HG03039 (cell line): ENCODE results near the gene OR2T35.
"Not testable (repeated sequence)": the region's sequence is repeated elsewhere in the genome, so short reads cannot be mapped to it uniquely, and the experiment has no call there.

Source experiments
- ATAC-seq: cut with Tn5 transposase; IDR thresholded peaks from one replicate; pipeline ENCODE4 v1.9.1; 2021; ENCODE audit warnings: mild to moderate bottlenecking, moderate library complexity; ENCODE audit not compliant: unreplicated experiment

OR2T35 gene, protein sequence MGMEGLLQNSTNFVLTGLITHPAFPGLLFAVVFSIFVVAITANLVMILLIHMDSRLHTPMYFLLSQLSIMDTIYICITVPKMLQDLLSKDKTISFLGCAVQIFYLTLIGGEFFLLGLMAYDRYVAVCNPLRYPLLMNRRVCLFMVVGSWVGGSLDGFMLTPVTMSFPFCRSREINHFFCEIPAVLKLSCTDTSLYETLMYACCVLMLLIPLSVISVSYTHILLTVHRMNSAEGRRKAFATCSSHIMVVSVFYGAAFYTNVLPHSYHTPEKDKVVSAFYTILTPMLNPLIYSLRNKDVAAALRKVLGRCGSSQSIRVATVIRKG

DNA sequence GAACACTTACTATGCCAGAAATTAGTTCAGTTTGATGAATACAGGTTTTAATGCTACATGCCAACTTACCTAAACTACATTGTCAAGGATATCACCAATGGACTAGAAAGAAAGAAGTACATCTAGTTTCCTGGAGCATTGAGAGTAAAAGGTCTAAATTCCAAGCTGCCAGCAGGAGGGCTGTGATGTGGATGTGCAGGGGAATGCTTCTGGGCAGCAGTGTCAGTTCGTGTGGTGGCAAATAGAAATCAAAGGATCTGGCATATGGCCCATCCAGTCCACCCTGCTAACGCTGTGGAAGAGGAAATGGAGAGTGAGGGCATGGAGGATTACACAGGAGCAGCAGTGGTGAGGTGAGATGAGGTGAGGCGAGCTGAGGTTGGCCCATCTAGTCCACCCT lies at the start of gene OR2T35:
Gene OR2T35, minus strand, starts transcription at position 101 of the 400 bp plus-strand sequence. CDS start 6,020 bp downstream, outside the sequence.
- ATAC-seq = not testable (repeated sequence)

DNA sequence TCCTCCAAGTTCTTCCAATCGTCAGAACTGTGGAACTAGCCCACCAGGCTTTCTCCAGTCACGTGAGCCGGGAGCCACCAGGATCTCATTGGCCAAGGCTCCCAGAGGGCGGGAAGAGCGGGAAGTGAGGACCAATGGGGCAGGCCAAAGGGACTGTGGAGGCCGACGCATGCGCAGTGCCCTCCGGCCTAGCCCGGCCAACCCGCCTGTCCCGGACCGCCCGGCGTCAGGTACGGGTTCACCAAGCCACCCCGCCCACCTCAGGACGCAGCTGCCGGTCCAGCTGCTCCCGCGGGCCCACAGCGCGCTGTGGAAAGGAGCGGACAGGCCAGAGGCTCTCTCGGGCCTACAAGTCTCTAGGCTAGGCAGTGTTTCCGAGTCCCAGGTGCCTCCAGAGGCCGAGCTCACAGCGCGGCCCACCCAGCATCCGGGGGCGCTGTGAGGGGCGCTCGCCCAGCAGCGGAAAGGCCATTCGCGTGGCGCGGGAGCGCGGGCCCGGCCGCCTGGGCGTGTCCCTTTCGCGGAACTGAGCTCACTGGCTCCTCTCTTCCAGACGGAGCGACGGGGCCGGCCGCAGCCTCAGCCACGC lies 46.6 kb upstream of the OR2T35 start:
- ATAC-seq = no peak

DNA sequence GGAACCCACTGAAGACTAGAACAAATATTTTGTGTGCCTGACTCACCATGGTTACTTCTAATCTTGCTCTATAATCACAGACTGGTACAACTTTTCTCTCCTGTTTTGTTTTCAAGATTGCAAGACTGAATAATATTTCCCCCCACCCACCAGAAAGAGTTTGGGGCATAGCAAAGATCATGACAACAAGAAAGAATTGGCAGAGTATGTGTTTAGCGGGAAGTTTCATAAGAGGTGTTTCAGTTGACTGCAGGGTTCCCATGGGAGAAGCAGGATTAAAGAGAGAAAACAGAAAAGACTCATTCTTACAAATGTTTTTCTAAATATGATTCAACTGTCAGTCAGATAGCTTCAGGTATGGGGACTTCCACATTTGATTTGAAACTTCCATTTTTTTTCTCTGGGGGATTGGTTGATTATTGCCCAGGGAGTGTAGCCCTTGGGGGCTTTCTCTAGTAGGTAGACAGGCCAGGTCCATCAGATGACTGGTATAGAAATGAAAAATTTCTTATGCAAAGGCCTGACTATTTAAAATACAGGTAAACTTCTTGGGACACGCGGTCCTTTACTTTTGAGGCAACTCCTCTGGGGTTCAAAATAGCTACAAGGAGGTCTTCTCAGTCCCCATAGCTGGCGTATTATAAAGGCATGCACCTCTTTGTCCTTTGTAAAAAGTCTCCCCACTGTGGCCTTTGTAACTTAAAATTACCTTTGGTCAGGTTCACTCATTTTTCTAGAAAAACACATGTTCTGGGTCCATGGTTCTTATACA lies 43.6 kb upstream of the OR2T35 start:
- peak; percentile 46 for ATAC-seq

DNA sequence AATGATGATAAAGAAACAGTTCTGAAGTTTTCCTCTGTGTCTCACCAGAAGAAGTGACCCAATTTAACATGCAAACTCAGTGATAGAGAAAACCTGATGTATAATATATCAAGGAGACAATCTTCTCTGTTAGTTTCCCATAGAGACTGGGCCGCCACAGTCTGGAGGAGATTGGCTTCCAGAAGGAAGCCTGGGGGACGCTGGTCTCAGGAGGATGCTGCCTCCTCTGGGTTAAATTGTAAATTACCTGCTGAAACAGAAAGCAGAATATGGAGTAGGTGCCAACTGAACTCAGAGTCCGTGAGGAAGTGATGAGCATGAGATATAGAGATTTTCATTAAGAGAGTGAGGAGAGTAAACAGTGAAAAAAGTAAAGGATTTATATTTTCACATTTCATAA lies 41.7 kb upstream of the OR2T35 start:
- ATAC-seq = peak; percentile 79

DNA sequence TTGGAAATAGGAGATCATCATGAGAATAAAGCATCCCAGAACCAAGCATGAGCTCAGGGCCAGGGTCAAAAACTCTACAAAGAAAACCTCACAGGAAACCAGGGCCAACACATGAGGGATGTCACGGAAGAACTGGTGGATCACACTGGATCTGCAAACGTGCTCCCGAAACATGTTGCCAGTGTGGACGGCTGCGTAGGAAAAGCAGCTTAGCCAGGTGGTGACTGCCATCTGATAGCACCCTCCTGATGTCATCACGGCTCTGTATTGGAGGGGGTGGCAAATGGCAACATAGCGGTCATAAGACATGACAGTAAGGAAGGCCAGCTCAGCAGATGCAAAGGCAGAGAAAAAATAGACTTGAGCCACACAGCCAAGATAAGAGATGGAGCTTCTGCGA lies 36.6 kb upstream of the OR2T35 start:
- no peak for ATAC-seq

DNA sequence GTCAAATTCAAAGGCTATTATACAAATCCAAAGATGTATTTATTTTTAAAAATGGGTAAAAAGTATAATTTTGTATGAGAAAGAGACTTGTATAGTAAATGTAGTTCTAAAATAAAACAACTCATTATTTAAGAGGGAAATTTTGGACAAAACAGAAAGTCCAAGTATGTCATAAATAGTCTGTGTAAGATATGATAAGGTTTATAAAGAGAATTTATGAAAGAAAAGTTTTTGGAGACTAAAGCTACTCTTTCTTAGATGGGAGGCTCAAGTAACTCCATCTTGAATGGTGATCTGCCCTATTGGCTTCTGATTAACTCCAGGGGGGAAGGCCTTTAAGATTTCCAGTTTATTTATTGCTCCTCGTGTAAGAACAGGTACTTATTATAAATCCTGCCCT lies 24.9 kb upstream of the OR2T35 start:
- ATAC-seq = no peak

DNA sequence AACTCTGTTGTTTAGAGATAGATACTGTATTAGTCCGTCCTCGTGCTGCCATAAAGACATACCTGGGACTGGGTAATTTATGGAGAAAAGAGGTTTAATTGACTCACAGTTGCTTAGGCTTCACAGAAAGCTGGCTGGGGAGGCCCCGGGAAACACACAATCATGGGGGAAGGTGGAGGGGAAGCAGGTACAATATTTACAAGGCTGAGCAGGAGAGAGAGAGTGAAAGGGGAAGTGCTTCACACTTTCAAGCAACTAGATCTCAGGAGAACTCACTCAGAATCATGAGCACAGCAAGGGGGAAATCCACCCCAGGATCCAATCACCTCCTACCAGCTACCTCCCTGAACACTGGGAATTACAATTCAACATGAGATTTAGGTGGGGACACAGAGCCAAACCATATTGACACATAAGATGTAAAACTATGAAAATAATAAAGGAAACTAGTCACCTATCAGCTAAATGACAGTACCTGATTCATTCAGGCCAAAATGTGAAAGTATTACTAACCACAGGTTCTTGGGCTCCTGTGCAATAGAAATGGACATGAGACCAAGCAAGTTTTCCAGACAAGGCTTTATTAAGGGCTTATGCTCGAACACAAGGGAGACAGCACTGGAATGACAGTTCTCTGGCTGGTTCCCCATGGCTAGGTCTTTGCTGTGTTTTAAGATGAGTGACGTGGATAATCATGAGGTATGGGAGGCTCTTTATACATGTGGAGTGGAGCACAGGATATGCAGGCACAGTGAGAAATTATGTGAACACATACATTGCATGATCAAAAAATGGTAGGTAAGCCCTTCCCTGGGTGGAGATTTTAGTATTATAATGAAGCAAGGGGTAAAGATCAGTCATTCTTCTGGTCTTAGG lies 18.6 kb upstream of the OR2T35 start:
- ATAC-seq = peak; percentile 92

DNA sequence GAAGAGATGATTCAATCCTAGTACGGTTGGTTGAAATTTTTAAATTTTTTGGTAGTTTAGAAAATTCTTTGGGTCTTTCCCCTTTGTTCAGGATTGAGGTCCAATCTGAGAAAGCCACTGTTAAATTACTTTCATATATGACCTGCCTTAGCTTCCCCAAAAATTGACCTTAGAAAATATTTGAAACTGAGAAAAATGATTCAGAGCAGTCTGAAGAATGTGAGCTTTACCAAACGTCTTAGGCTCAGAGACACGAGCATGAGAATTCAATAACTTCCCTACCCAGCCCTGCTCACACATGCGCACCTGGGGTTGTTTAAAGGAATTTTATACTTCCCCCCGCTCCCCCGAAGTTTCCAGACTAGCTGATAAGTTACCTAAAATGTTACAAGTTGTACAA lies 11.7 kb upstream of the OR2T35 start:
- not testable (repeated sequence) for ATAC-seq

DNA sequence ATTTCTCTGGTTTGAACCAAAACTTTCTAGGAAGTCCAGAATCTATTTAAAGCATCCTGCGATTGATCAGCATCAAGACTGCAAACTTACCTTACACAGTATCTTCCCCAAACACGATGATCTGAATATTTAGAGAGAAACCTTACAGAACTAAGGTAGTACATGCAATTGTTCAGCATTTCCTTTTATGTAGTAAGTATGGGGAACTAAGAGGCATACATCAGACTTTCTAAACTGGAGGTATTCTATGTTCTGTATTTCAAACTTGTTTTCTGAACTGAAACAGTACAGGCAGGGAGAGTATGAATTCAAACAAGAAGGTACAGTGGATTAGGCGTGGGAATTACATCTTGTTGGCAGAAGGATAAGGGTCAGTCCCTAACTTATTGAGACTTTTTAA lies 10.3 kb upstream of the OR2T35 start, which contains the start of gene OR2T27:
Gene OR2T27, minus strand, starts transcription at position 175 of the 400 bp plus-strand sequence. CDS start 4,644 bp downstream, outside the sequence.
- not testable (repeated sequence) for ATAC-seq

DNA sequence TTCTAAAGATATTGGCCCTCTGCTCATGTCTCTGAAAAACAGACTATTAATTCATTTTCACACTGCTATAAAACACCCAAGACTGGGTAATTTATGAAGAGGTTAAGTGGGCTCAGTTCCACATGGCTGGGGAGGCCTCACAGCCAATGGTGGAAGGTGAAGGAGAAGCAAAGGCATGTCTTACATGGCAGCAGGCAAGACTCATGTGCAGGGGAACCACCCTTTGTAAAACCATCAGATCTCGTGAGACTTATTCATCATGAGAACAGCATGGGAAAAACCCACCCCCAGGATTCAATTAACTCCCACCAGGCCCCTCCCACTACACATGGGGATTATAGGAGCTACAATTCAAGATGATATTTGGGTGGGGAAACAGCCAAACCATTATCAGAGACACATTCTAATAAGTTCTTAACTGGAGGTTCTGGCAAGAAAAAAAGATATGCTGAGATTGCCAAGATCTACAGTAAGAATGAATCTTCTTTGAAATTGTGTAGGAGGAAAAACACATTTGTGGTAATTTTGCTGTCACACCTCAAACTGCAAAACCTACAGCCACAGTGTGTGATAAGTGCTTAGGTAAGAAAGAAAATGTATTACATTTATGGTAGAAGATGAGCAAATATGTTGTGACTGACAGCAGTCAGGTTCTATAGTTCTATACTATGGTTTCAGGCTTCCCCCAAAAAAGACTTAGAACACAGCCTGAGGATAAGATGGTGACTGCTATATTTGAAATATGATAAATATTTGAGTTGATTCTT lies 3.9 kb upstream of the OR2T35 start:
- ATAC-seq = not testable (repeated sequence)

DNA sequence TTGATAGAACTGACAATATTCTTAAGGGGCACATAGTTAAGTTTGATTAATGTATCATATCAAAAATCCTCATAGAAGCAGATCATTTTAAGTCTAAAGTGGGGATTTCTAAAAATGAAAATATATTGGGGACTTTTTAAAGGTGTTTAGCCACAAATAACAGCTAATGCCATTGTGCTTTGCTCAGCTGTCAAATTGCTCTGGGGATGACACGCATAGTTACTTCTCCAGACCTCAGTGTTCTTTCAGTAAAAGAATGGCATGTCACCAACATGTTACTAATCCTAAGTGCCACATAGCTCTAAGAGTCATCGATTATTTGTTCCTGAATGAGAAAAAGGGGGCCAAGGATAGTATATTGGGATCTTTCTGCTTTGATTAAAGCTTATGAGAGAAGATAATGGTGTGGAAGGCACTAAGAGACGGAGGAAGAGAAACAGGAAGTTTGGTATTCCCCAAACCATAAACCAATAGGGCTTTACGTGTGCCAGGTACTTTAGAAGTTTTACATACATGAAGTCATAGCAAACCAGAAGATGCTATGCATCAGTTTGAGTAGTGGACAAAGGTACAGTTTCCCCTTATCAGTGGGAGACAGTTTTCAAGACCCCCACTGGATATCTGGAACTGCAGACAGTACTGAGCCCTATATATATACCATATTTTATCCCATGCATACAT lies 2.0 kb downstream of the OR2T35 start:
- peak; percentile 66 for ATAC-seq

DNA sequence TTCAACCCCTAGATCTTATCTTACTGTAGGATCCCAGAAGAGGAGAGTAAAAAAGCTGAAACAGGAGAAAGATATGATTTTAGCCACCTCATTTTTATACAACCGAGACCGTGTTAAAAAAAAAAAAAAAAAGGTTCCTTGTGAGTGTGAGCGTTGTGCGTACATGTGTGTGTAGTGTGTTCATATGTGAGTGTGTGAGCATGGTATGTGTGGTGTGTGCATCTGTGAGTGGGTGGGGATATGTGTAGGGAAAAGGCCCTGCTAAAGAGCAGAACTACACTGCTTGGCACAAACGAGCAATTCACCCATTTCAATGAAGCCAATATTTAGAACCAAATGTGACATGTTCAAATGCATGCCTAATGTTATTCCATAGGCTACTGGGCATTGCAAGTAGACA lies 3.5 kb downstream of the OR2T35 start:
- ATAC-seq = not testable (repeated sequence)

DNA sequence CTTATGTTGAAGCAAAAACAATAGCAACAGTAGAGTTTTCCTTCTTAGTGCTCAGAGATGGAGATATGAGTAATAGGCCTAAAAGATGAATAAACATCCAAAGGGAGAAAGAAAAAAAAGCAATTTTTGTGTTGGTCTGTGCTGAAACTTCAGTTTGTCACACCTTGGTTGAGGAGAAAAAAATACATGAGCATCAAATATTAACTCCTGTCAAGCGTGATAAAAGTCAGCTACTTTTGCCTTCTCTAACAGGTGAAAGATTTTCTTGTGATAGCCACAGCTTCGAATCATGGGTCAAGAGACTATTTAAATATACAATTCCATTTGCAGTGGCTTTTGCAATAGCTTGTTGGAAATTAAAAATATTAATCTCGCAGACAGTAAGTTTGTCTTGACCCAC lies 4.2 kb downstream of the OR2T35 start:
- ATAC-seq = not testable (repeated sequence)

DNA sequence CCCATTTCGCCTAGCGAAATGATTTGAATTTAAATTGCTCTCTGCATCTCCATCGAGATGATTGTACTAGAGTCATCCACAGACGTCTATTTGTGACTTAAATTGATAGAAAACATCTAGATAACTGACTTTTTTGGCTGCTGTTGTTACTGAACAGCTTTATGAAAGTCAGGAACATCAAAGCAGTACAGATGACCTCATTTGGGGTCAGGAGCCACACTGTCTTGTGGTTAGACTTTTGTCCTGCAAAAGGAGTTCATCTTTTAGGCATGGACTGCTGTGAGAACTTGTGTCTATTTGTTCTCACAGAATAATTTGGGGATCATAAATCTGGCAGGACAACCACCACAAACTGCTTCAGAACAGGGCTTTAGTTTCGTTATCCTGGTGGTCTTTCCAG lies 5.4 kb downstream of the OR2T35 start:
- peak; percentile 42 for ATAC-seq

DNA sequence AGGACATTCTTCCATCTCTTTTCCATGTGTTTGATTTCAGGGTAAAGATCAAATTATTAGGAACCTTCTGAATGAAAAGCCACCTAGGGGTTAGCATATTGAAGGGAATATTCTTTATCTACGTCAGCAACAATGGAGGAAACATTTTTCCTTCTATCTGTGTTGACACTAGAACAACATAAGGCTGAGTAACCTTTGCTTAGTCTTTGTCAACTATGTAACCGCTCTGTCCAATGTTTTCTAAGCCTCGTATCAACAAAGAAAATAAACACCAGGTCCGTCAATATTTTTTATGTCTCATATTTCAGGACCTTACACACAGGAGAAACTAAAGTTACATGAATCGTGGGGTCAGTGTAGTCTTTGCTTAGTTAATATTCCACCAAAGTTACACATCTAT lies 8.5 kb downstream of the OR2T35 start:
- ATAC-seq = not testable (repeated sequence)

DNA sequence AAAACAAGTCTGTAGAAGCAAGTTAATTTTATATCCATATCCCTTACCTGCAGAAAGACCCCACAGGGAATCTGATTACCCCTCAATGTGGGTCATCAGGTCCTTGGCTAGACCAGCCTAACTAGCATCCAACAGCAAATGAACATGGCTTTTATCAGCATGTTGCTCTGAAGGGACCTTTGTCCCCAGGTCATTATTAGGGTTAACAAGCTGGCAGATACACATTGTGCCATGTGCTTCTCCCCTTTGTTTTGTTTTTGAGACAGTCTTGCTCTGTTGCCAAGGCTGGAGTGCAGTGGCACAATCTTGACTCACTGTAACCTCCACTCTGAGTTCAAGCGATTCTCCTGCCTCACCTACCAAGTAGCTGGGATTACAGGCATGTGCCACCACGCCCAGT lies 10.1 kb downstream of the OR2T35 start, which contains the start of gene OR2T11:
Gene OR2T11, minus strand, starts transcription at position 101 of the 400 bp plus-strand sequence. CDS start 7,963 bp downstream, outside the sequence.
- not testable (repeated sequence) for ATAC-seq

DNA sequence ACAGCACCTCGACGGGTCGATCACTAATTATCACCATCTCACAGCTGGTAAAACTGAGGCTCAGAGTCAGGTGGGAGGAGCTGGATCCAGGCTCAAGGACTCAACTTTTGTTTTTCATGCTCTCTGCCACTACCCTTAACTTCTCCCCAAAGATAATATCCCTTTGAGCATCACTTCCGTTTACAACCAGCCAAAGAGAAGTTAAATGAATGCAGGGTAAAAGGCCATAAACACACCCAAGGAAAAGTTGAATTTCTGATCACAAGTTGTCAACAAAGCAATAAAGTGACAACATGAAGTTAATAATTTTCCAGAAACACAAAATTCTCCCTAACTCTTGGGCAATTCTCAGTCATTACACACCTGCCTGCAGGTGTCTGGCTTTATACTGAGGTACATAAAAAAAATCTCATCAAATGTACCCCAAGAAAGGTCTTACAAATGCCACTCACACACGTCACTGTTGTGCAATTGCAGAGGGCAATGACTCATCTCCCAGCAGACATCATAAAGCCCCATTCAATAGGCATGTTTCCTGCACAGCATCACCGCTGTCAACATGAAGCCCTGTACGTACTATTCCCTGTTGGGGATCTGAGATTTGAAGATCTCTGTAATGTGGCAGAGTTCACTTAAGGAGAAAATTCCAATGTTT lies 13.6 kb downstream of the OR2T35 start:
- ATAC-seq = no peak

DNA sequence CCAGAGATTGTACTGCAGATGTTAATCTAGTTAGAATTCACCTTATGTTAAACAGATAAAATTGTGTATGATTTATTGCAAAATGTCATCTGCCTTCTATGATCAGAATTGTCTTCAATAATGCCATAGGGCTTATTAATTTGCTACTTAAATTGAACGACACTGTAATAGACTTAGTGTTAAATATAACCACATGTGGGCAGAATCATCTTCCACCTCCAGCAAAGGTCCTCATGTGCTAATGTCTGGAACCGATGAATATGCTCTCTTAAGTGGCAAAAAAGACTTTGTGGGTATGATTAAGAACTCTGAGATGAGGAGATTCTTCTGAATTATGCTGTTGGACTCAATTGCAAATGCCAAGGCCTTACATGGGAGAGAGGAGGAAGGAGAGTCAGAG lies 14.5 kb downstream of the OR2T35 start:
- no peak for ATAC-seq
